ENCODE measurements around the gene CCDC172.

Gene CCDC172

GRCh38 chr10:116324227-116324950 lies at the start of gene CCDC172:
Gene CCDC172, plus strand, starts transcription at chr10:116324448. Its CDS starts 564 bp downstream, at chr10:116325012.
- H3K27ac ChIP-seq: no peak within 1 kb of the TSS
- no peak for TF ChIP-seq ZFX (IDR thresholded peaks at IDR 0.05; ENCODE audit: borderline replicate concordance)
- no peak for TF ChIP-seq CTCF (IDR thresholded peaks at IDR 0.05)

GRCh38 chr10:116276981-116277380 lies 47.3 kb upstream of the CCDC172 start:
- H3K27ac ChIP-seq: no peak overlapping the region
- TF ChIP-seq ZFX (IDR thresholded peaks at IDR 0.05; ENCODE audit: borderline replicate concordance) (no peak), CTCF (IDR thresholded peaks at IDR 0.05) (no peak)

- H3K27ac ChIP-seq: no peak overlapping the region
- TF ChIP-seq CTCF (IDR thresholded peaks at IDR 0.05) (no peak), ZFX (IDR thresholded peaks at IDR 0.05; ENCODE audit: borderline replicate concordance) (no peak)
Observed at GRCh38 chr10:116278846-116279245, 45.4 kb upstream of the CCDC172 start.

GRCh38 chr10:116281775-116282174 lies 42.5 kb upstream of the CCDC172 start:
- no peak overlapping the region for H3K27ac ChIP-seq
- TF ChIP-seq CTCF (IDR thresholded peaks at IDR 0.05): no peak
- no peak for TF ChIP-seq ZFX (IDR thresholded peaks at IDR 0.05; ENCODE audit: borderline replicate concordance)

- H3K27ac ChIP-seq: no peak overlapping the region
- TF ChIP-seq ZFX (IDR thresholded peaks at IDR 0.05; ENCODE audit: borderline replicate concordance) (no peak), CTCF (IDR thresholded peaks at IDR 0.05) (no peak)
Observed at GRCh38 chr10:116286626-116287200, 37.5 kb upstream of the CCDC172 start.

- no peak overlapping the region for H3K27ac ChIP-seq
- peak; percentile 81 for TF ChIP-seq CTCF (IDR thresholded peaks at IDR 0.05)
- TF ChIP-seq ZFX (IDR thresholded peaks at IDR 0.05; ENCODE audit: borderline replicate concordance): no peak
Observed at GRCh38 chr10:116287906-116288501, 36.2 kb upstream of the CCDC172 start.

- no peak overlapping the region for H3K27ac ChIP-seq
- TF ChIP-seq ZFX (IDR thresholded peaks at IDR 0.05; ENCODE audit: borderline replicate concordance): no peak
- no peak for TF ChIP-seq CTCF (IDR thresholded peaks at IDR 0.05)
Observed at GRCh38 chr10:116289652-116290051, 34.6 kb upstream of the CCDC172 start.
